ENCODE data around the gene CDC42EP4. TPM values are rescaled to one million over a fixed set of nuclear protein-coding genes. Genes with fewer than 3 reads are reported as not detected.

Gene CDC42EP4
- total and polyA plus RNA-seq, 10 of the 15 experiments (the other 5 are each of a cell fraction or from before 2014, with no cell fraction given): 0.05 to 7.1 (median 2.7) TPM

GRCh38 chr17:73300392-73300791 is 11.4 kb downstream of the CDC42EP4 start:
- Histone ChIP-seq H3K9me3 (replicated peaks; ENCODE audit: control insufficient read depth, insufficient read depth, low read length) (no peaks in the 10 kb centered on the region), H3K4me2 (ENCODE audit: control insufficient read depth, insufficient read depth) (no peak overlapping the region), H3K9ac (ENCODE audit: control insufficient read depth, insufficient read depth, low read length) (no peak overlapping the region), H3K4me3 (no peak overlapping the region), H3K27me3 (replicated peaks in 1 of 2; ENCODE audit: control insufficient read depth in 2 of 2, insufficient read depth in 2 of 2, low read length in 1 of 2) (no peaks in the 10 kb centered on the region), H3K36me3 (ENCODE audit: control insufficient read depth in 2 of 2, insufficient read depth in 2 of 2, low read length in 1 of 2) (no peaks in the 10 kb centered on the region), H4K20me1 (ENCODE audit: control insufficient read depth, insufficient read depth) (no peaks in the 10 kb centered on the region), H3K4me1 (ENCODE audit: control insufficient read depth, insufficient read depth, low read length) (peaks cover 9% of the 10 kb centered on the region), H3K27ac (ENCODE audit: control insufficient read depth, insufficient read depth) (no peak overlapping the region), H3K79me2 (ENCODE audit: control insufficient read depth, insufficient read depth, low read length) (peaks cover 6% of the 10 kb centered on the region), H2AFZ (ENCODE audit: control insufficient read depth, low read depth, low read length) (no peak overlapping the region)
- POLR2A ChIA-PET: interaction anchor here (1.1 to 1.2 kb wide), 2 partner anchors 9 to 11 kb away, joined by 5 to 6 read pairs; partner anchors contain the start of gene CDC42EP4
- SMC1A ChIA-PET (ENCODE audit: uncharacterized antibody, unreplicated experiment): interaction anchor here (3.3 kb wide), 1 partner anchor 19 kb away, joined by 10 read pairs; no protein-coding TSS in a partner anchor
- CTCF ChIA-PET: interaction anchor here (0.7 to 2.6 kb wide), 4 partner anchors 9 to 708 kb away, joined by 3 to 8 read pairs (median 4); no protein-coding TSS in a partner anchor
- FAIRE-seq (no peak), DNase-seq (ENCODE audit: low read depth, low spot score) (no peak), ATAC-seq (no peak)
- RAD21 ChIA-PET (ENCODE audit: unreplicated experiment): interaction anchor here (1.5 to 3.3 kb wide), 2 partner anchors 9 to 10 kb away, joined by 4 to 32 read pairs; no protein-coding TSS in a partner anchor
- in situ Hi-C loops (cut with MboI) (no loop called here), intact Hi-C loops (cut with micrococcal nuclease; ENCODE audit: unreplicated experiment) (no loop called here)
- no peak for TF ChIP-seq NFIC (IDR thresholded peaks at IDR 0.05; ENCODE audit: low read depth, low read length)
- TF ChIP-seq SIX5 (IDR thresholded peaks at IDR 0.05; ENCODE audit: low read depth, low read length, severe bottlenecking): no peak
- TF ChIP-seq DPF2 (IDR thresholded peaks at IDR 0.05): no peak
- TF ChIP-seq SPI1 (IDR thresholded peaks at IDR 0.05; ENCODE audit: borderline replicate concordance, insufficient read depth, low read depth, low read length): no peak
- TF ChIP-seq RCOR1 (conservative IDR thresholded peaks at IDR 0.05; ENCODE audit: low read depth, low read length): no peak
- no peak for TF ChIP-seq HDGF (IDR thresholded peaks at IDR 0.05)
- TF ChIP-seq SREBF1 (IDR thresholded peaks at IDR 0.05; ENCODE audit: low read length): no peak
- BruUV-seq (replicated peaks): no TSS peak
- WGBS (ENCODE audit: insufficient coverage, insufficient replicate concordance, low lambda C conversion rate, missing lambda C conversion rate): 63% methylated on average over 3 of the region's 3 CpGs

Data from GM12878 (cell line).